OCI-LY7 (cell line): ENCODE results near the gene PGAP2.

Source experiments
- CTCF ChIP-seq: fragments of 200-600 bp; sonication (generic); conservative IDR thresholded peaks from 2 replicates; pipeline ENCODE4 v1.5.1; 2014; ENCODE audit warnings: mild to moderate bottlenecking, antibody characterized with exemption, low read length, moderate library complexity, mixed read lengths
- EZH2phosphoT487 ChIP-seq: fragments of 200-600 bp; sonication (generic); IDR thresholded peaks from 2 replicates; pipeline ENCODE4 v1.6.1; 2018; ENCODE audit warnings: low read depth, borderline replicate concordance, mild to moderate bottlenecking, mixed run types, antibody characterized with exemption, low read length, moderate library complexity, mixed read lengths

GRCh38 chr11:3820971-3821370 is 12.6 kb downstream of the PGAP2 start:
- TF ChIP-seq EZH2phosphoT487 (no peak), CTCF (no peak)
